Ovary (tissue), 3 donors: Measurements from ENCODE around the gene MAPK8.

ENCODE experiments used
- CTCF ChIP-seq, 3 donors: fragments of 450-650 bp in 2 of 3; fragments of 200-600 bp in 1 of 3; IDR thresholded peaks; one replicate each; pipeline versions ENCODE4 v1.5.1 to v1.8.0; 2016 to 2022; ENCODE audit warnings: antibody characterized with exemption in 3 of 3, mild to moderate bottlenecking in 1 of 3
- EP300 ChIP-seq: sonication (generic); formaldehyde crosslinking; IDR thresholded peaks from one replicate; pipeline ENCODE4 v1.6.1; 2017; ENCODE audit warnings: antibody characterized with exemption
- POLR2A ChIP-seq: fragments of 450-650 bp; IDR thresholded peaks from one replicate; pipeline ENCODE4 v1.6.1; 2017; ENCODE audit warnings: antibody characterized with exemption, mild to moderate bottlenecking, moderate library complexity
- donor health status: DM: no; HTN: no; CAD: no.

GRCh38 chr10:48484911-48485310 lies 178.4 kb downstream of the MAPK8 start:
- TF ChIP-seq CTCF (IDR thresholded peaks at IDR 0.05), result no peak
- TF ChIP-seq POLR2A, result no peak
- no peak for TF ChIP-seq EP300
